ENCODE results near the gene DNAJA4.

DNA sequence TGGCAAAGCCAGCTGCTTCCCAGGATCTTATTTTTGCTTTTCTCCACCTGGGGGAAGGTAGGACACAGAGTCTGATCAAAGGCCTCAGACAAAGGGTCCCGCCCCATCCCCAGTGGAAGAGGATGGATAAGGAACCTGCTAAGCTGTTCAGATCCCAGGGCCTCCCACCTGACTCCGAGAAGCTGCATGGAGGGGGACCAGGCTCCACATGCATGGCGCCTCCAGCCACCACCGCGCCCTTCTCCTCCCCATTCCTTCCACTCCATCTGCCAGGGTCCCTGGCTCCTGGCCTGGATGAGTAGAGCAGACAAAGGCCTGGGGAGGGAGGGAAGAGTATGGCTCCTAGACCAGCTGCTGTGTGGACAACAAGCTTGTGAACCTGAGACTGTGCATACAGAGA, 55.8 kb downstream of the DNAJA4 start:
- TF ChIP-seq CTCF (conservative IDR thresholded peaks at IDR 0.05; ENCODE audit: low read length) (no peak), EZH2phosphoT487 (IDR thresholded peaks at IDR 0.05; ENCODE audit: borderline replicate concordance, low read depth, low read length) (no peak)
